ENCODE data around the gene ABCA12.

DNA sequence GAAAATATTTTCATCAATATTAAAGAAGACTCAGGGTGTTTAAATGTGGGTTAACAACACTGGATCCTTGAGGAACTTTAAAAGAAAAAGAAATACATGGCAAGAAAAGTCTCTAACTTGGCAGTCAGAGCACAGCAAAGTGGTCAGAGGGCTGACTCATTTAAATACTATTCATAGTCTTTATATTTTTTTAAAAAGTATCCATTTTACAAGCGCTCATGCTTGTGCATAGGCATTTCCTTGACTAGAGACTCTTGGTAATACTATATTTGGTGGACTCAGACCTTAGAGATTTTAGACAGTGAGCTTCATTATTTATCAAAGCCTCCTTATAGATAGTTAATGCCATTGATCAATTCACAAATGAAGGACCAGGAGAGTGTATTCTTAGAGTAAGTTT is 110.2 kb downstream of the ABCA12 start:
- TF ChIP-seq EZH2phosphoT487 (IDR thresholded peaks at IDR 0.05; ENCODE audit: borderline replicate concordance): no peak
- TF ChIP-seq, protein P1, sequence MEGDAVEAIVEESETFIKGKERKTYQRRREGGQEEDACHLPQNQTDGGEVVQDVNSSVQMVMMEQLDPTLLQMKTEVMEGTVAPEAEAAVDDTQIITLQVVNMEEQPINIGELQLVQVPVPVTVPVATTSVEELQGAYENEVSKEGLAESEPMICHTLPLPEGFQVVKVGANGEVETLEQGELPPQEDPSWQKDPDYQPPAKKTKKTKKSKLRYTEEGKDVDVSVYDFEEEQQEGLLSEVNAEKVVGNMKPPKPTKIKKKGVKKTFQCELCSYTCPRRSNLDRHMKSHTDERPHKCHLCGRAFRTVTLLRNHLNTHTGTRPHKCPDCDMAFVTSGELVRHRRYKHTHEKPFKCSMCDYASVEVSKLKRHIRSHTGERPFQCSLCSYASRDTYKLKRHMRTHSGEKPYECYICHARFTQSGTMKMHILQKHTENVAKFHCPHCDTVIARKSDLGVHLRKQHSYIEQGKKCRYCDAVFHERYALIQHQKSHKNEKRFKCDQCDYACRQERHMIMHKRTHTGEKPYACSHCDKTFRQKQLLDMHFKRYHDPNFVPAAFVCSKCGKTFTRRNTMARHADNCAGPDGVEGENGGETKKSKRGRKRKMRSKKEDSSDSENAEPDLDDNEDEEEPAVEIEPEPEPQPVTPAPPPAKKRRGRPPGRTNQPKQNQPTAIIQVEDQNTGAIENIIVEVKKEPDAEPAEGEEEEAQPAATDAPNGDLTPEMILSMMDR (conservative IDR thresholded peaks at IDR 0.05; ENCODE audit: low read length): no peak
